B cell (primary cell): Measurements from ENCODE around the gene PLPP3.

Experiments
- CTCF ChIP-seq: fragments of 200-600 bp; IDR thresholded peaks from one replicate; pipeline ENCODE4 v1.8.0; 2022; ENCODE audit warnings: antibody characterized with exemption, mild to moderate bottlenecking
- EZH2 ChIP-seq: IDR thresholded peaks from 2 replicates; pipeline ENCODE4 v1.6.1; 2012; ENCODE audit warnings: borderline replicate concordance, low read depth, mild to moderate bottlenecking, moderate library complexity, low read length; ENCODE audit not compliant: insufficient read depth, poor library complexity, severe bottlenecking

GRCh38 chr1:56489695-56490094, 89.7 kb downstream of the PLPP3 start:
- TF ChIP-seq CTCF = no peak
- TF ChIP-seq EZH2 = no peak
